Measurements from ENCODE around the gene ELK1.

Gene ELK1

DNA sequence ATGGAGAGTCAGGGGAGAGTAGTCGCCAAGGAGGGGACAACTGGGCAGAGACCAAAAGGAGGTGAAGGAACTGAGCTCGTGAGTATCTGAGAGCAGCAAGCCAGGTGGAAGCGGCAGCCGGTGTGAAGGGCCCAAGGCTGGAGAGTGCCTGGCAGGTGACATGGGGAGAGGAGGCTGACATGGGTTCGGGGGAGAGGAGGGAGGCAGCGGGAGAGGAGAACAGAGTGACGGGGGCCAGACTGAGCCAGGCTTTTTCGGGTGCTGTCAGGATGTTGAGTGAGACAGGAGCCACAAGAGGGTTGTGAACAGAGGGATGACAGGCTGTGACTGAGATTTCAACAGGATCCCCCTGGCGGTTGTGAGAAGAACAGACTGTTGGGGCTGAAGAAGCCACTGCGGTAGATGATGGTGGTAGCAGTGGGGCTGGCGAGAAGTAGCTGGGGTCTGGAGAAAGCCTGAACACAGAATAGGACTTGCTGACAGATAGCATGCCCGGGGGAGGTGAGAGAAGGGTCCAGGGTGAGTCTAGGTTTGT, 5.7 kb downstream of the ELK1 start:
- DNase-seq: peak; percentile 41

DNA sequence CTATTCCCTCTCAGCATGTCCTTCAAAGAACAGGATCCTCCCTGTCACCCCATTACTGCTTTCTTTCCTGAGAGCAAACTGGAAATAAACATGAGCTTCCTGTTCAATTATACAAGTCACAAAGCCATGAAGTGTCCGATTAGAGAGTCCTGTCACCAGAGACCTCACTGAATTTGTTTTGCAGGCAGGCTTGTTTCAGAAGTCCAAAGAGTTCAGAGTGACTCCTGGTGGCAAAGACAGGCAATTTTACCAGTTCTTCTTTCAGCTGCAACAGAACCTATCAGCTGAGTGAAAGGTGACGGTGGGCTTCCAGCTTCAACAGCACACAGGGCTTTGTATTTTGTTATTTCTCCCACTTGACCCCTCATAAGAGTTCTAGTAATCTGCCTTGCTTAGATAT, 6.4 kb downstream of the ELK1 start:
- peak; percentile 30 for DNase-seq

DNA sequence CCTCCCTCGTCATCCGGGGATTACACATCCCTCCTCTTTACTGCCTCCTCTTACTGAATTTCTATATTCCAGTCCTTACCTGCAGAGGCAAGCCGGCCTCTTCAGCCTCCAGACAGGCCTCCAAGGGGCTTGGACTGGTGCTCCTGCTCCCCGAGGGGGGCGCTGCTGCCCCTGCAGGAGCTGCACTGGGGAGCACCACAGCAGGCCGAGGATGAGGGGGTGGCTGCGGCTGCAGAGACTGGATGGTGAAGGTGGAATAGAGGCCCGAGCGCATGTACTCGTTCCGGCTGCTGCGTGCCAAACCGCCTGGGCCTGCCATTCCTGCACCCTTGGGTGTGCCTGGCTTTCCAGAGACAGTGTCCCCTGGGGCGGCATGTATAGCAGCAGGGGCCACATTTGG, 11.5 kb downstream of the ELK1 start:
- no peak for DNase-seq

DNA sequence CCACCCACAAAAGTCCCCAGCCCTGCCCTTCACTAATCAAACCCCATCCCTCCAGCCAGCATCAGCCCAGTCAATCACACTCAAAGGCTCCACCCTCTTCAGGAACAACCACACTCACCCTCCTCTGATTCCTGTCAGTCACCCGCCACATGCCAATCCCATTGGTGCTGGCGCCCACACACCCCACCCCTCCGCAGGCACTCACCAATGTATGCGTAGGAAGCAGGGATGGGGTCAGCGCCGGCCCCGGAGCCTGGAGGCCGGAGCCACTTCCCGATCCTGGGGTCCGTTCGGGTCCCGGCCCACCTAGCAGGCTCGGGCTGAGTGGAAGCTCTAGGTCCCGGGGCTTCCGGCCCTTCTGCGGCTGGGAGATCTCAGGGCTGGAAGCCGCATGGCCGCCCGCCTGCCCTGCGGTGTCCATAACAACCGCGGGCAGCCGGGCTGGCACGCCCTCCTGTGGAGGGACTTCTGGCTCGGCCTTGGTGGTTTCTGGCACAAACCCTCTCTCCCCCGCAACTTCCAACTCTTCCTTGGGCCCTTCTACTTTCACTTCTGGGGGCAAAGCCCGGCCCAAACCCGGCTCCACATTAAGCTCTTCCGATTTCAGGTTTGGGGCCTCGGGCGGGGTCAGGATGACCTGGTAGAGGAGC, 12.7 kb downstream of the ELK1 start:
- no peak for DNase-seq

DNA sequence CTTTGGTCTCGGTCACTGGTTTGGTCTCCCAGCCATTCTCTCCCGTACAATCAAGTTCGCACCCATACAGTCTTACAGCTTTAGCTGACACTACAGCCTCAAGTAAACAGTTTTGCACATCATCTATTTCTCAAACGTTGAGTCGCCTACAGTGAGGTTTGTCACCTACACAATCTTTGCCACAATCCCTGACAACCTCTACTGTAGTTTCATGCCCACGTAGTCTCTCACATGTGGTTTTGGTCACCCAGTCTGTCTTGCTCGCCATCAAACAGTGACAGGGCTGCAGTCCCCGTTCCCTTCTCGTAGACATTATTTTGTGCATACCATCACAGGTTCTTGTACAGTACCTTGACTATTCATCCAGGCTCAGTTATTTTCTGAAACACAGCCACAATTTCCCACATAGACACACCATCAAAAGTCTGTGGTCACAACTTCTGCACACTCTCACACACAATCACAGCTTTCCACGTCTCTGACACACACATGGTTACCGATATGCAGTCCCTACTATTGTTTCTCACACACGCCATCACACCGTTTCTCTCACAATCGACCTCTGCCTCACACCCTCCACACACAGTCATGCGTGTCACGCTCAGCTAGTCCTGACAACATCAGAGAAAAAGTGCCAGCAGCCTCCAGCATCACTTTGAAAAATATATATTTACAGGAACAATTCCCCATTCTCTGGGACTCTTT, 15.3 kb downstream of the ELK1 start:
- DNase-seq: no peak

DNA sequence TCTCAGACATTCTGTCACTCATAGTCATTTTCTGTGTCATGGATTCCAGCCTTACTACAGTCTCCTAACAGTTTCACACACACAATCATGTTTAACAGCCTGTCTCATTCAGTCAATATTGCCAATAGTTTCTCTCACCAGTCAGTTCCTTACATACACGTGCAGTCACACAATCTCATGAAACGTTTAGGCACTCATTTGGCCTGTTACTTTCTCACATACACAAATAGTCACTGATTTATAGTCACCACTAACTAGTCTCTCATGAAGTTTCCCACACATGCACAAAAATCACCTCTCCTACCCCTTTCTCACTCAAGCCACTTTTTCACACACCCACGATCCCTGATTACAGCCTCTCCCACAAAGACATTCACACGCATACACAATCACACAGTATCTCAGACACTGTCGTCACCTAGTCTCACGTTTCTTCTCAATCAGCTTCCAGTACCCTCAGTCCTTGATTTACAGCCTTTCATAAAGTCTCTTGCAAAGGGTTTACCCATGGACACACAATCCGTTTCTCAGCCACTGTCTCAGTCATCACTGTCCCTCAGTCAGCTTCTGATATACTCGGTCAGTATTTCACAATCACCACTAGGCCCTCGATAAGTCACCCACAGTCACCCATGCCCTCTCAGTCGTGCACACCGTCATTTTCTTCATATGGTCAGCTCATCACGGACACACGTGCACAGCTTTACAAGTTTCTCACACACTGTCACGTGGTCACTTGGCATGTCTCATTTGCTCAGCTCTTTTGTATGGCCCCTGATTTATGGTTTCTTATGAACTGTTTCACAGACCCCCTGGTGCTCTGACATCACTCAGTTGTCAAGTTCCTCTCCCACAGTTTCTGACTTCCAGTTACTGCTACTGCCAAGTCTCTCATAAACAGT, 16.4 kb downstream of the ELK1 start:
- no peak for DNase-seq

DNA sequence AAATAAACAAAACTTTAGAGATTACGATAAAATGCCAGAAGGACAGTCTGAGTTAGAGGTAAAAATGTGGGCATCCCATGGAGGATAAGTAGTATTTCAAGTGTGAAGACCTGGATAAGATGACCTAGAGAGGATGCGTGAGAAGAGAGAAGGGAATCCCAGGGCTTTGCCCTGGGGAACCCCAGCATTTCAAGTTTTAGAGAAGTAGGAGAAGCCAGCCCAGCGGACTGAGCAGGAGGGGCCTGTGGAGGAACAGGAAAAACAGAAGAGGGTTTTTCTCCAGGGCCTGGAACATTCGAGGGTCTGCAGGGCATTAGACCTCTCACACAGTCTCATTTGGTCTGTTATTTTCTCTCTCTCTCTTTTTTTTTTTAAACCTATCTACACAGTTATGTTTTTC, 17.7 kb downstream of the ELK1 start:
- DNase-seq: no peak

DNA sequence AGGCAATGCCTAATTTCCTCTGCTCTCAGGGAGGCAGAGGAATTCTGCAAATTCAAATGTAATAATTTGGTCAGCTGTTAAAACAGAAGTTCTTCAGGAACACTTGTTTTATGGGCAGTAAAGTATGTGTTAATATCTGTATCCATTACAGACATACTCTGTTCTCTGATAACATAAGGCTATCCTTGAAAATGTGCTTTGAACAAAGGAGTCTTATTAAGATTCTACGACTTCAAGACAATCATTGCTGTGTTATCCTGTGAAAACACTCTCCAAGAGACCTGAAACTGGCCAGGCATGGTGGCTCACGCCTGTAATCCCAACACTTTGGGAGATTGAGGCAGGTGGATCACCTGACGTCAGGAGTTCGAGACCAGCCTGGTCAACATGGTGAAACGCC, 18.7 kb downstream of the ELK1 start:
- no peak for DNase-seq

DNA sequence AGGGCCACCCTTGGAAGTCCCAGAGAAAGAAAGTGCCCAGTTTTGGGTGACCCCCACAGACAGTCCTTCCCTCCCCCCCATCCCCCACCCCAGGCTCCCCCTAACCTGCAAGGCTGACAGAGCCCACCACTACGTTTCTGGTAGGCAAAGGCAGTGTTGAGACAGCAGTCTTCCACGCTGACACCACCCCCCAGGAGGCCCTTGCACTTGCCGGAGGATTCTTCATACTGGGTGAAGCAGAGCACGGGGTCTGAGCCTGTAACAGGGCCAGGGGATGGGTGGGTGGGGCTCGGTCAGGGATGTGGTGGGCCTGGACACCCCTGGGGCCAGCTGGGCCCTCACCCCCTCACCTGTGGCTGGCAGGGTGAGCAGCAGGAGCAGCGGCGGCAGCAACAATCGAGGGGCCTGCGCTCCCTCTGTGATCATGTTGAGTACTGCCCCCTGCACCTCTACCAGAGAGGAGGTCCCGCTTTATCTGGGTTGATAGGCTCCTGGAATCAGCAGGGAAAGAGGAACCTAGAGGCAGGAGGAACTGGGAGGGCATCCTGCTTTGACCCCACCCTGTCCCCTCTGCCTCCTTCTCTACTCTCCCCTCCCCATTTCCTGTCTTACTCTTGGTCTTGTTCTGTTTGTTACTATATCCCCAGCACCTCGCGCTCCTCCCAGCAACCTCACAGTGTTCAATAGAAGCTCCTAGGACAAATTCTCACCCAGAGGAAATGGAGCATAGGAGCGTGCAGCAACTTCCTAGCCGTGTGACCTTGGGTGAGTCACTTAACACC, 20.8 kb downstream of the ELK1 start, which contains the start of gene CFP:
Gene CFP, minus strand, starts transcription at position 512 of the 782 bp plus-strand sequence. Its CDS starts 86 bp downstream, at position 426.
- no peak for DNase-seq

DNA sequence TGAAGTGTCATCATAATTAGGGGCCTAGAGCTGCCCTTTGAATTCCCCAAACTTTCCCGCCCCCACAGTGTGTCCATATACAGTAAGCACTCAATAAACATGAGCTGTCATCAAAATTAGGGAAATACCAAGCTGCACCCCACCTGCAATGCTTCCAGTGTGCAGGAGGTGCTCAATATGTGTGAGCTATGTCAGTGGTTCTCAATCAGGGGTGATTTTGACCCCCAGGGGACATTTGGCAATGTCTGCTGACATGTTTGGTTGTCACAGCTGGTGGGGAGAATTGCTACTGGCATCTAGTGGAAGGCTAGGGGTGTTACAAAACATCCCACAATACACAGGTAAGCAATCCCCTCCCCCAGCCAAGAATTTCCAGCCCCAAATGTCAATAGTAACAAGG, 21.4 kb downstream of the ELK1 start:
- no peak for DNase-seq

DNA sequence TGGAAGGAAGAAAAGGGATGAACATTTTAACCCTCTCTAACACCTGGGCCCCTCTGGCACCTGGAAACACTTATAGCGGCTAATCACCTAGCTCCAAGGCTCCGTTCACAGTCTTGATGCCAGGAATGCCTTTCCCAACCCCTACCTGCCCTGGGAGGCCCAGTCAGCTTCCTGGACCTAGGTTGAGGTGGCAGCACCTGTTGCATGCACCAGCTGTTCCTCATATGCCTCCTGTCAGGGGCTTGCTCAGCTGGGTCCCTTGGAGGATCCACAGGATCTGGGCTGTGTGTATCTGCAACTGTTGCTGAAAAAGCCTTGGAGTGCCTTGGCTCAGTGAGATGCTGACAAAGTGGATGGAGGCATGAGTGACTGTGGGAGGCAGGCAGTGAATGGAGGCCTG, 25.0 kb downstream of the ELK1 start:
- DNase-seq: no peak

DNA sequence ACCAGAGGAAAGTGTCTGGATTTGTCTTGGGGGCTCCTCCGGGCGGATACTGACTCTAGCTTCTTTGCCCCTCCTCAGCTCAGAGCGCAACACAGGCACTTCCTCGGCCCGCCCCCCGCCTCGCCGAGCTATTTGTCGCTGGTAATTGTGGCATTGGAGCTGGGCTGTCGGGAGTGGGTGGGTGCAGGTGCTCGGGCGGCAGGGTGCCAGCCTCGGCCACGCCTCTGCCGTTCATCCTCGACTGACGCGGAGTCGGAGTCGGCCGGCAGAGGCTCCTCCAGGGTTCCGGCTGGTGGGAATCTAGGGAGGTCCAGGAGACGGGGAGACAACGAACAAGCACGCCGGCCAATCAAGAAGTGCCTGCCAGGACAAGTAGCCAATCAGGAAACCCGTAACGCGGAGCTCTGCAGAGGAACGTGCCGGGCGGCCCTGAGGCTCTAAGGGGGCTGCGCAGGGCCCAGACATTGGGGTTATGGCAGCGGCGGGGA, 26.8 kb downstream of the ELK1 start:
- peak; percentile 76 for DNase-seq

DNA sequence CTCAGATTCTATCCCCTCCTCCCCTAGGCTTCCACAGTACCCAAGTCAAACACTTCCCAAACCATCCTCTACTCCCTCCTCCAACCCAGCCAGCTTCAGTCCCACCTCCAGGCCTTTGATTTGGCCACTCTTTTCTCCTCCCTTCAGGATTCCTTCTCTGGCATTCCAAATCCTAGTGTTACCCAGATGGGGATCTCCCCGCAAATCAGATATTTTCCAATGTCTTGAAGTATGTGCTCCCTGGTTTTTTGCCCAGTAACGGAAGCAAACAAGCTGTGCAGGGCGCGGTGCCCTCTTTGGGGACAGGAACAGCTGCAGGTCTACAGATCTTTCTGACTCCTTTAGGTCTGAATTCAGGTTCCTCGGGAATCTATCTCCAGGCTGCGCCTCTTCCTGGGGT, 28.5 kb downstream of the ELK1 start:
- no peak for DNase-seq

DNA sequence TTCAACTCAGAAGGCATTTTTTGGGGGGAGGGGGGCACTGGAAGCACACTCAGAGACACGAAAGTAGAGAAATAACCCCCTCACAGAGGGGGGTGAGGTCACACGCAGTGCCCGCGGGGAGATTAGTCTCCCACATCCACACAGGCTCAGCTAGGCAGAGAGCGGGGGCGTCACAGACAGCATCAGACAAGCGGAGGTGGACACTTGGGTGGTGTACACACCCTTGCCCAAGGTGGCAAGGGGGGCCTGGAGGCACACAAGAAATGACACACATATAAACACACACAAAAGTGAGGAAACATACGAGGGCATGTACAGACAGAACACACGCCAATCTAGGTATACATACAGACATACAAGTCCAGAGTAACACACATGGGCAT, 30.1 kb downstream of the ELK1 start:
- DNase-seq: no peak

DNA sequence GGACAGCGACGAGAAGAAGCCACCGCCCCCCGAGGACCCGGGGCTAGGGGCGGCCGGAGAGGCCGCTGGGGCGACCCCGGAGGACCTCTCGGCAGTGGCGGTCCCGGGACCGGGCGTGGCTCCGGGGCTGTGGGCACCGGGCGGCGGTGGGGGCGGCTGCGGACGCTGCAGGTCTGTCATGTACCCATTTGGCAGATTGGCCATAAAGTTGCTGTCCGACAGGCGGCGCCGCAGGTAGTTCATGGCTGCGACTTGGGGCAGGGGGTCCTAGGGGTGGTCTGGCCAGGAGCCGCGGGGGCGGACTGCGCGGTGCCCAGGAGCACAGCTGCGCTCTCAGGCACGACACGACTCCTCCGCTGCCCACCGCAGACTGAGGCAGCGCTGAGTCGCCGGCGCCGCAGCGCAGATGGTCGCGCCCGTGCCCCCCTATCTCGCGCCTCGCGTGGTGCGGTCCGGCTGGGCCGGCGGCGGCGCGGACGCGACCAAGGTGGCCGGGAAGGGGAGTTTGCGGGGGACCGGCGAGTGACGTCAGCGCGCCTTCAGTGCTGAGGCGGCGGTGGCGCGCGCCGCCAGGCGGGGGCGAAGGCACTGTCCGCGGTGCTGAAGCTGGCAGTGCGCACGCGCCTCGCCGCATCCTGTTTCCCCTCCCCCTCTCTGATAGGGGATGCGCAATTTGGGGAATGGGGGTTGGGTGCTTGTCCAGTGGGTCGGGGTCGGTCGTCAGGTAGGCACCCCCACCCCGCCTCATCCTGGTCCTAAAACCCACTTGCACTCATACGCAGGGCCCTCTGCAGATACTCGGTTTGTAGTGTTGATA, 30.7 kb downstream of the ELK1 start, which contains the start of gene SYN1:
Gene SYN1, minus strand, starts transcription at position 372 of the 817 bp plus-strand sequence. Its CDS starts 129 bp downstream, at position 243.
- peak; percentile 72 for DNase-seq

DNA sequence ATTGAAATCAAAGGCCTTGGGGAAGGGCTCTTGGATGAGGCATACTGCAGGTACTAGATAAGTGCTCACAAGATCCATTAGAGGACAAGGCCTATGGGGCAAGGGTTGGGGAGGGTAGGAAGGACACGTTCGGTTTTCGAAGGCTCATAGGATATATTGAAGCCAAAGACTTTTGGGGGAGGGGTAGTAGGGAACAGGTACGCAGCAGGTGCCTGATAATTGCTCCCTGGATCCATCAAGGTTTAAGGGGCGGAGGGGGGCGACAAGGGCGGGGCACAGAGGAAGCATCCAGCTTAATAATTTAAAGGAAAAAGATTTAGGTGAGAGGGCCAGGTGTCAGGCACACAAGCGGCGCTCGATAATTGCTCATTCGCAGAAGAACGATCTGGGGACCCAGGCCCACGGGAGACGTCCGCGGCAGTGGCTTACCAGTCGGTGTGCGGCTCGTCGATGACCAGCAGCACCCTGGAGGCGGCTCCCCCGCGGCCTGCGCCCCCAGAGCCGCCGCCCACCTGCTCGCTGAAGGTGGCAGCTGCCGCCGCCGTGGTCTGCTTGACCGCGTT, 31.4 kb downstream of the ELK1 start:
- no peak for DNase-seq

DNA sequence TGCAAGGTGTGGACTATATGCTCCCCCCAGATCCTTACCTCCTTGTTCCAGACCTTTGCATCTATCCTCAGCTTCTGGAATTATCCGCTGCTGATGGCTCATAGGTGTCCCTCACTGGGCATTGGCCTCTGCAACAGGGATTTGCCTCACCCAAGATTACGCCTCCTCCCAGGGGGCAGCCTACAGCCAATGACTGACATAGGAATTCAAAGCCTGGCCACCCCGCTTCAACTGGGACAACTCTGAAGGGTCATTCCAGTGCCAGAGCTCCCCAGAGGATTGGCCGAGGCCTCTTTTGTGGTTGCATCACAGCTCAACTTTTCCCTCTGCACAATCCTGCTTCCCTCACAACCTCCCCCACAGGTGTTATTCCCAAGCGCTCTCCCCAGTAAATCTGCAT, 35.7 kb downstream of the ELK1 start:
- no peak for DNase-seq

DNA sequence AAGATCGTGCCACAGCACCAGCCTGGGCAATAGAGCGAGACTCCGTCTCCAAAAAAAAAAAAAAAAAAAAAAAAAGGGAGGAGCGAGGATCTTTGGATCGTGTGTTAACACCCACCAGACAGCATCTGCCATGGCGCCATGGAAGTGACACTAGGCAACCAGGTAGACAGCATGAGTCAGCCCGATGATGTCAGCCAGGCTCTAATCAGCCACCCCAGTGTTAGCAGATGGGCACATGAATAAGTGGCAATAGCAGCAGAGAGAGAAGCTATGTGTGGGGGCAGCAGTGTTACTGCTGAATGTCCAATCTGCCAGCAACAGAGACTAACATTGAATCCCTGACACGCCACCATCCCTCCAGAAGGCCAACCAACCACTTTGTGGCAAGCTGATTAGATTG, 37.3 kb downstream of the ELK1 start:
- no peak for DNase-seq

DNA sequence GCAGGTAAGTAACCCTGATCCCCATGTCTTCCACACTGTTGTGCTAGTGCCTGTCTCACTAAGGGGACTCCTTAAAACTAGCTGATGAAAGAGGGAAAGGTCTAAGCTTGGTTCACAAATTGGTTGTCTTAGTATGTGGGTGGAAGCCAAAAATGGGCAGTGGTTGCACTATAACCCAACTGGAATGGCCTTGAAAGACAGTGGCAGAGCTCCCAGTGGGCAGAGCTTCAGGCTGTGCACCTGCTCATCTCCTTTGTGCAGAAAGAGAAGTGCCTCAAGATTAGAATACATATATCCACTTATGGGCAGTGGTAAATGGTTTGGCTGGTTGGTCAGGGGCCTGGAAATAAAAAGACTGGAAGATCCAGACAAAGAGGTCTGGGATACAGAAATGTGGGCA, 37.9 kb downstream of the ELK1 start:
- no peak for DNase-seq

DNA sequence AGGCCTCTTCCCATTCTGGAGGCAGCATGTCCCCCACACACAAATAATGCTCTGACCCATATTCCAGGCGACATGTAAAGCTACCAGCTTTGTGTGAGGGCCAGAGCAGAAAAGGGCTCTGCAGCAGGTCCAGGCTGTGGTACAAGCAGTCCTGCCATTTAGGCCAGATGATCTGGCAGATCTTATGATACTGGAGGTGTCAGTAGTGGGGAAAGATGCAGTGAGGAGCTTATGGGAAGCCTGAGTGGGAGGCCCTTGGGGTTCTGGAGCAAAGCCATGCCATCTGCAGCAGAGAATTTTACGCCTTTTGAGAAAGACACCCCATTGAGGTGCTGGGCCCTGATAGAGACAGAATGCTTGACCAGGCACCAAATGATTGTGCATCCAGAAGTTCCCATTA, 38.4 kb downstream of the ELK1 start:
- DNase-seq: no peak

DNA sequence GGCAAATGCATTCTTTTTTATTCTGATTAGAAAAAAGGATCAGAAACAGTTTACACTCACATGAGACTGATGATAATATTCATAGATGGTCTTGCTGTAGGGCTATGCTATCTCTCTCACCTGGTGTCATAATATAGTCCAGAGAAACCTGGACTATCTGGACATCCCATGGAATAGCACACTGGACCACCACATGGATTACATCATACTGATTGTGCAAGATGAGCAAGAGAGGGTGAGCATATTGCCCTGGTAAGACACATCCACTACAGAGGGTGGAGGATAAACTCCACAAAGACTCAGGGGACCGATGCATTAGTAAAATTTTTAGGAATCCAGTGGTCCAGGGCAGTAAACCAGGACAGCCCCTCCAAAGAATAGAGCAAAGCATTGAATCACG, 38.9 kb downstream of the ELK1 start:
- DNase-seq: no peak

Data from fibroblast of skin of back (primary cell).